ENCODE measurements around the gene HSFX4.
A peak's percentile ranks its signal among the peaks of the same experiment; 100 is the strongest.
"Not testable (repeated sequence)": the region's sequence is repeated elsewhere in the genome, so short reads cannot be mapped to it uniquely, and the experiment has no call there.

Gene HSFX4

GRCh38 chrX:149937871-149938426, 8.6 kb downstream of the HSFX4 start:
- Histone ChIP-seq H3K36me3 (ENCODE audit: insufficient read depth, low read length) (no peaks in the 10 kb centered on the region), H3K9ac (ENCODE audit: insufficient read length) (peak overlapping the region; percentile 87), H3K4me3 (peak overlapping the region; percentile 79), H3K27ac (peak overlapping the region; percentile 64; the same call in 1 of the 2 replicates), H3K9me3 (ENCODE audit: low read depth, low read length) (no peaks in the 10 kb centered on the region)
- no peak for DNase-seq (ENCODE audit: low read depth, low spot score)
- TF ChIP-seq EZH2 (IDR thresholded peaks at IDR 0.05) (no peak), POLR2AphosphoS5 (IDR thresholded peaks at IDR 0.05; ENCODE audit: borderline replicate concordance, low read depth, low read length) (no peak), FOXP2 (optimal IDR thresholded peaks at IDR 0.05; ENCODE audit: control extremely low read depth, extremely low read length, insufficient read depth) (no peak)

GRCh38 chrX:149938427-149938880, 9.1 kb downstream of the HSFX4 start, which contains the start of gene EOLA2:
TSS of gene EOLA2 (minus strand) at chrX:149938491. CDS start at chrX:149933874, 4,617 bp downstream.
- peak; percentile 90 for DNase-seq (ENCODE audit: low read depth, low spot score)
- no peaks in the 10 kb centered on the region for H3K36me3 ChIP-seq (ENCODE audit: insufficient read depth, low read length)
- H3K27ac ChIP-seq: peak within 1 kb of the TSS; percentile 93

GRCh38 chrX:149938881-149939654, 9.7 kb downstream of the HSFX4 start:
- Histone ChIP-seq H3K27ac (peak overlapping the region; percentile 93), H3K4me3 (peak overlapping the region; percentile 79), H3K9me3 (ENCODE audit: low read depth, low read length) (no peaks in the 10 kb centered on the region), H3K9ac (ENCODE audit: insufficient read length) (no peak overlapping the region), H3K36me3 (ENCODE audit: insufficient read depth, low read length) (no peaks in the 10 kb centered on the region)
- TF ChIP-seq FOXP2 (optimal IDR thresholded peaks at IDR 0.05; ENCODE audit: control extremely low read depth, extremely low read length, insufficient read depth): no peak
- TF ChIP-seq POLR2AphosphoS5 (IDR thresholded peaks at IDR 0.05; ENCODE audit: borderline replicate concordance, low read depth, low read length): no peak
- no peak for TF ChIP-seq EZH2 (IDR thresholded peaks at IDR 0.05)
- peak; percentile 55 for DNase-seq (ENCODE audit: low read depth, low spot score)

More at GRCh38 chrX:149938427-149938880, 9.1 kb downstream of the HSFX4 start, which contains the start of gene EOLA2:
- no peaks in the 10 kb centered on the region for H3K9me3 ChIP-seq (ENCODE audit: low read depth, low read length)
- H3K4me3 ChIP-seq: peak within 1 kb of the TSS; percentile 79
- H3K9ac ChIP-seq (ENCODE audit: insufficient read length): peak within 1 kb of the TSS; percentile 87
- TF ChIP-seq POLR2AphosphoS5 (IDR thresholded peaks at IDR 0.05; ENCODE audit: borderline replicate concordance, low read depth, low read length) (peak; percentile 66; the same call in 1 of the 2 replicates), EZH2 (IDR thresholded peaks at IDR 0.05) (no peak), FOXP2 (optimal IDR thresholded peaks at IDR 0.05; ENCODE audit: control extremely low read depth, extremely low read length, insufficient read depth) (peak; percentile 76)

- no peaks in the 10 kb centered on the region for H3K9me3 ChIP-seq (ENCODE audit: low read depth, low read length)
- no peaks in the 10 kb centered on the region for H3K36me3 ChIP-seq (ENCODE audit: insufficient read depth, low read length)
- H3K27ac ChIP-seq: peak overlapping the region; percentile 93
- peak overlapping the region; percentile 67 for H3K9ac ChIP-seq (ENCODE audit: insufficient read length)
- TF ChIP-seq POLR2AphosphoS5 (IDR thresholded peaks at IDR 0.05; ENCODE audit: borderline replicate concordance, low read depth, low read length) (no peak), FOXP2 (optimal IDR thresholded peaks at IDR 0.05; ENCODE audit: control extremely low read depth, extremely low read length, insufficient read depth) (no peak), EZH2 (IDR thresholded peaks at IDR 0.05) (no peak)
- no peak for DNase-seq (ENCODE audit: low read depth, low spot score)
- H3K4me3 ChIP-seq: peak overlapping the region; percentile 77
Observed at GRCh38 chrX:149939655-149939904, 10.2 kb downstream of the HSFX4 start.

- Histone ChIP-seq H3K9ac (ENCODE audit: insufficient read length) (peak overlapping the region; percentile 67), H3K9me3 (ENCODE audit: low read depth, low read length) (no peaks in the 10 kb centered on the region), H3K36me3 (ENCODE audit: insufficient read depth, low read length) (no peaks in the 10 kb centered on the region), H3K27ac (peak overlapping the region; percentile 93), H3K4me3 (peak overlapping the region; percentile 77)
- peak; percentile 85 for DNase-seq (ENCODE audit: low read depth, low spot score)
- no peak for TF ChIP-seq EZH2 (IDR thresholded peaks at IDR 0.05)
- no peak for TF ChIP-seq FOXP2 (optimal IDR thresholded peaks at IDR 0.05; ENCODE audit: control extremely low read depth, extremely low read length, insufficient read depth)
- TF ChIP-seq POLR2AphosphoS5 (IDR thresholded peaks at IDR 0.05; ENCODE audit: borderline replicate concordance, low read depth, low read length): 0 out of 2 replicates have a peak, but pooled peaks have one; percentile 11
Observed at GRCh38 chrX:149939905-149940673, 10.7 kb downstream of the HSFX4 start.

- H3K9me3 ChIP-seq (ENCODE audit: low read depth, low read length); H3K27ac ChIP-seq: not testable (repeated sequence)
- peak overlapping the region; percentile 57 for H3K4me3 ChIP-seq
Observed at GRCh38 chrX:149940674-149941024, 11.3 kb downstream of the HSFX4 start.

GRCh38 chrX:149945087-149945670, 15.8 kb downstream of the HSFX4 start:
- not testable (repeated sequence) for H3K36me3 ChIP-seq (ENCODE audit: insufficient read depth, low read length); H3K9me3 ChIP-seq (ENCODE audit: low read depth, low read length)

More at GRCh38 chrX:149940674-149941024, 11.3 kb downstream of the HSFX4 start:
- H3K9ac ChIP-seq (ENCODE audit: insufficient read length); DNase-seq (ENCODE audit: low read depth, low spot score); H3K36me3 ChIP-seq (ENCODE audit: insufficient read depth, low read length): not testable (repeated sequence)
- 0 out of 2 replicates have a peak, but pooled peaks have one; percentile 13 for TF ChIP-seq POLR2AphosphoS5 (IDR thresholded peaks at IDR 0.05; ENCODE audit: borderline replicate concordance, low read depth, low read length)

GRCh38 chrX:149945820-149946219, 16.4 kb downstream of the HSFX4 start:
- not testable (repeated sequence) for H3K27ac ChIP-seq; H3K9ac ChIP-seq (ENCODE audit: insufficient read length); H3K36me3 ChIP-seq (ENCODE audit: insufficient read depth, low read length); H3K9me3 ChIP-seq (ENCODE audit: low read depth, low read length); H3K4me3 ChIP-seq; DNase-seq (ENCODE audit: low read depth, low spot score)

More at GRCh38 chrX:149945087-149945670, 15.8 kb downstream of the HSFX4 start:
- H3K4me3 ChIP-seq; DNase-seq (ENCODE audit: low read depth, low spot score); H3K27ac ChIP-seq; H3K9ac ChIP-seq (ENCODE audit: insufficient read length): not testable (repeated sequence)

- not testable (repeated sequence) for DNase-seq (ENCODE audit: low read depth, low spot score); H3K36me3 ChIP-seq (ENCODE audit: insufficient read depth, low read length); H3K9ac ChIP-seq (ENCODE audit: insufficient read length); H3K27ac ChIP-seq; H3K9me3 ChIP-seq (ENCODE audit: low read depth, low read length); H3K4me3 ChIP-seq
Observed at GRCh38 chrX:149946932-149947331, 17.6 kb downstream of the HSFX4 start.

All from SK-N-MC (cell line).